AG09319 (cell line): Measurements from ENCODE around the gene IFNL4.

ENCODE experiments used
- DNase-seq: peaks from one replicate; pipeline ENCODE4 v3.0.0-alpha.2; 2010; ENCODE audit warnings: low read depth; ENCODE audit errors: extremely low read depth
- CTCF ChIP-seq: IDR thresholded peaks from 2 replicates; pipeline ENCODE4 v1.5.1; 2011; ENCODE audit warnings: low read depth, mild to moderate bottlenecking, inconsistent platforms, low read length, moderate library complexity

The IFNL4 gene

GRCh38 chr19:39248806-39249205 is at the start of gene IFNL4:
TSS of gene IFNL4 (minus strand) at chr19:39248856.
- DNase-seq: no peak
- TF ChIP-seq CTCF: no peak

- no peak for DNase-seq
Measured at GRCh38 chr19:39297931-39298634, 49.4 kb upstream of the IFNL4 start.

GRCh38 chr19:39296906-39297305 is 48.2 kb upstream of the IFNL4 start:
- no peak for TF ChIP-seq CTCF
- DNase-seq: no peak

More at GRCh38 chr19:39297931-39298634, 49.4 kb upstream of the IFNL4 start:
- TF ChIP-seq CTCF: no peak

GRCh38 chr19:39296055-39296645 is 47.5 kb upstream of the IFNL4 start, which contains the start of gene IFNL1:
TSS of gene IFNL1 (plus strand) at chr19:39296407. CDS start at chr19:39296422, 15 bp downstream.
- no peak for DNase-seq
- no peak for TF ChIP-seq CTCF

- DNase-seq: no peak
- no peak for TF ChIP-seq CTCF
Measured at GRCh38 chr19:39293394-39293793, 44.7 kb upstream of the IFNL4 start.

GRCh38 chr19:39284032-39284431 is 35.4 kb upstream of the IFNL4 start:
- TF ChIP-seq CTCF: no peak

GRCh38 chr19:39282021-39282420 is 33.4 kb upstream of the IFNL4 start:
- DNase-seq: no peak
- no peak for TF ChIP-seq CTCF

More at GRCh38 chr19:39284032-39284431, 35.4 kb upstream of the IFNL4 start:
- no peak for DNase-seq
